HG03066 (cell line): ENCODE results near the gene GMDS.
A peak's percentile ranks its signal among the peaks of the same experiment; 100 is the strongest.

Source experiments
- ATAC-seq: cut with Tn5 transposase; IDR thresholded peaks from one replicate; pipeline ENCODE4 v1.9.1; 2021; ENCODE audit warnings: low read depth; ENCODE audit not compliant: unreplicated experiment

Gene GMDS

GRCh38 chr6:2242311-2242710, 3.1 kb downstream of the GMDS start:
- no peak for ATAC-seq

- no peak for ATAC-seq
Observed at GRCh38 chr6:2240961-2241360, 4.4 kb downstream of the GMDS start.

GRCh38 chr6:2237001-2237400, 8.4 kb downstream of the GMDS start:
- ATAC-seq = no peak

- no peak for ATAC-seq
Observed at GRCh38 chr6:2235777-2236495, 9.5 kb downstream of the GMDS start.

- no peak for ATAC-seq
Observed at GRCh38 chr6:2232445-2232844, 13.0 kb downstream of the GMDS start.

- no peak for ATAC-seq
Observed at GRCh38 chr6:2231438-2231837, 14.0 kb downstream of the GMDS start.

GRCh38 chr6:2230659-2231277, 14.6 kb downstream of the GMDS start:
- ATAC-seq = no peak

- ATAC-seq = no peak
Observed at GRCh38 chr6:2229742-2230141, 15.7 kb downstream of the GMDS start.

GRCh38 chr6:2229039-2229438, 16.4 kb downstream of the GMDS start:
- no peak for ATAC-seq

- no peak for ATAC-seq
Observed at GRCh38 chr6:2228392-2228791, 17.0 kb downstream of the GMDS start.

GRCh38 chr6:2226775-2227174, 18.6 kb downstream of the GMDS start:
- no peak for ATAC-seq

GRCh38 chr6:2225422-2226392, 19.7 kb downstream of the GMDS start:
- ATAC-seq = no peak

- no peak for ATAC-seq
Observed at GRCh38 chr6:2224847-2225382, 20.5 kb downstream of the GMDS start.

- peak; percentile 17 for ATAC-seq
Observed at GRCh38 chr6:2222275-2222842, 23.0 kb downstream of the GMDS start.

GRCh38 chr6:2221726-2222274, 23.6 kb downstream of the GMDS start:
- peak; percentile 52 for ATAC-seq

- ATAC-seq = no peak
Observed at GRCh38 chr6:2220154-2220553, 25.3 kb downstream of the GMDS start.

GRCh38 chr6:2218866-2219265, 26.5 kb downstream of the GMDS start:
- no peak for ATAC-seq

- no peak for ATAC-seq
Observed at GRCh38 chr6:2216794-2217383, 28.5 kb downstream of the GMDS start.

GRCh38 chr6:2215342-2215741, 30.1 kb downstream of the GMDS start:
- ATAC-seq = no peak

- no peak for ATAC-seq
Observed at GRCh38 chr6:2213086-2213485, 32.3 kb downstream of the GMDS start.
